OCI-LY1 (cell line): Measurements from ENCODE around the gene HS3ST4.

Source experiments
- H2AFZ ChIP-seq: fragments of 200-600 bp; sonication (generic), shearing (Covaris generic); 2 replicates; pipeline ENCODE4 v1.6.0; 2014; ENCODE audit warnings: antibody characterized with exemption, mild to moderate bottlenecking, low read length
- H3F3A ChIP-seq: fragments of 200-600 bp; sonication (generic), shearing (Covaris generic); 2 replicates; pipeline ENCODE4 v1.6.0; 2014; ENCODE audit warnings: mild to moderate bottlenecking, antibody characterized with exemption, low read length, moderate library complexity; ENCODE audit not compliant: insufficient read depth
- H3K27ac ChIP-seq: fragments of 200-600 bp; sonication (generic); 2 replicates; pipeline ENCODE4 v1.5.1; 2014; ENCODE audit warnings: low read length, mixed run types, mild to moderate bottlenecking, low read depth; ENCODE audit not compliant: poor library complexity, severe bottlenecking
- H3K27me3 ChIP-seq: fragments of 200-600 bp; sonication (generic); 2 replicates; pipeline ENCODE4 v1.6.0; 2014; ENCODE audit warnings: antibody characterized with exemption, mild to moderate bottlenecking, low read length, moderate library complexity; ENCODE audit not compliant: insufficient read depth
- H3K36me3 ChIP-seq: fragments of 200-600 bp; sonication (generic); 2 replicates; pipeline ENCODE4 v1.6.1; 2014; ENCODE audit warnings: mild to moderate bottlenecking, antibody characterized with exemption, low read length, moderate library complexity, mixed read lengths; ENCODE audit not compliant: insufficient read depth
- H3K4me1 ChIP-seq: fragments of 200-600 bp; sonication (generic); 2 replicates; pipeline ENCODE4 v1.5.1; 2014; ENCODE audit warnings: mild to moderate bottlenecking, low read length, moderate library complexity; ENCODE audit not compliant: insufficient read depth, severe bottlenecking
- H3K4me2 ChIP-seq: fragments of 200-600 bp; sonication (generic), shearing (Covaris generic); 2 replicates; pipeline ENCODE4 v1.6.1; 2014; ENCODE audit warnings: low read length
- H3K4me3 ChIP-seq: fragments of 200-600 bp; sonication (generic); 2 replicates; pipeline ENCODE4 v1.5.1; 2014; ENCODE audit warnings: low read length, low read depth, mild to moderate bottlenecking, mixed read lengths; ENCODE audit not compliant: poor library complexity, severe bottlenecking
- H3K79me2 ChIP-seq: fragments of 200-600 bp; shearing (Covaris generic); 2 replicates; pipeline ENCODE4 v1.6.1; 2016; ENCODE audit warnings: mixed run types, low read length, mixed read lengths; ENCODE audit not compliant: insufficient read depth
- H3K9ac ChIP-seq: fragments of 200-600 bp; sonication (generic), shearing (Covaris generic); 2 replicates; pipeline ENCODE4 v1.6.1; 2014; ENCODE audit warnings: mild to moderate bottlenecking, low read length, mixed read lengths
- H3K9me2 ChIP-seq: fragments of 200-600 bp; sonication (generic), shearing (Covaris generic); 2 replicates; pipeline ENCODE4 v1.6.1; 2014; ENCODE audit warnings: low read depth, mild to moderate bottlenecking, low read length, mixed read lengths
- H3K9me3 ChIP-seq: fragments of 200-600 bp; shearing (Covaris generic); 2 replicates; pipeline ENCODE4 v1.6.1; 2014; ENCODE audit warnings: low read length, mixed read lengths
- H4K20me1 ChIP-seq: fragments of 200-600 bp; sonication (generic), shearing (Covaris generic); 2 replicates; pipeline ENCODE4 v1.6.0; 2016; ENCODE audit warnings: mild to moderate bottlenecking, low read length; ENCODE audit not compliant: insufficient read depth
- EZH2 ChIP-seq: fragments of 200-600 bp; sonication (generic), shearing (Covaris generic); IDR thresholded peaks from 2 replicates; pipeline ENCODE4 v1.8.0; 2017; ENCODE audit warnings: borderline replicate concordance, mixed run types, mild to moderate bottlenecking, antibody characterized with exemption, low read length, moderate library complexity, mixed read lengths
- TF ChIP-seq, protein P1 (sequence below): fragments of 200-600 bp; sonication (generic), shearing (Covaris generic); IDR thresholded peaks from 2 replicates; pipeline ENCODE4 v1.5.1; 2017; ENCODE audit warnings: mild to moderate bottlenecking, antibody characterized with exemption, low read length, moderate library complexity, mixed read lengths

Gene HS3ST4

GRCh38 chr16:25838724-25839186 lies 147.0 kb downstream of the HS3ST4 start:
- Histone ChIP-seq H3K9ac (no peak overlapping the region), H3K9me2 (no peaks in the 10 kb centered on the region), H3K9me3 (no peaks in the 10 kb centered on the region), H3K27ac (no peak overlapping the region), H3K79me2 (no peaks in the 10 kb centered on the region), H3K36me3 (no peaks in the 10 kb centered on the region), H4K20me1 (no peaks in the 10 kb centered on the region), H3F3A (no peaks in the 10 kb centered on the region), H3K4me1 (no peaks in the 10 kb centered on the region), H3K4me3 (no peak overlapping the region), H3K27me3 (no peaks in the 10 kb centered on the region), H2AFZ (no peak overlapping the region), H3K4me2 (no peak overlapping the region)
- TF ChIP-seq EZH2 = no peak
- TF ChIP-seq, protein P1, sequence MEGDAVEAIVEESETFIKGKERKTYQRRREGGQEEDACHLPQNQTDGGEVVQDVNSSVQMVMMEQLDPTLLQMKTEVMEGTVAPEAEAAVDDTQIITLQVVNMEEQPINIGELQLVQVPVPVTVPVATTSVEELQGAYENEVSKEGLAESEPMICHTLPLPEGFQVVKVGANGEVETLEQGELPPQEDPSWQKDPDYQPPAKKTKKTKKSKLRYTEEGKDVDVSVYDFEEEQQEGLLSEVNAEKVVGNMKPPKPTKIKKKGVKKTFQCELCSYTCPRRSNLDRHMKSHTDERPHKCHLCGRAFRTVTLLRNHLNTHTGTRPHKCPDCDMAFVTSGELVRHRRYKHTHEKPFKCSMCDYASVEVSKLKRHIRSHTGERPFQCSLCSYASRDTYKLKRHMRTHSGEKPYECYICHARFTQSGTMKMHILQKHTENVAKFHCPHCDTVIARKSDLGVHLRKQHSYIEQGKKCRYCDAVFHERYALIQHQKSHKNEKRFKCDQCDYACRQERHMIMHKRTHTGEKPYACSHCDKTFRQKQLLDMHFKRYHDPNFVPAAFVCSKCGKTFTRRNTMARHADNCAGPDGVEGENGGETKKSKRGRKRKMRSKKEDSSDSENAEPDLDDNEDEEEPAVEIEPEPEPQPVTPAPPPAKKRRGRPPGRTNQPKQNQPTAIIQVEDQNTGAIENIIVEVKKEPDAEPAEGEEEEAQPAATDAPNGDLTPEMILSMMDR = peak; percentile 83

DNA sequence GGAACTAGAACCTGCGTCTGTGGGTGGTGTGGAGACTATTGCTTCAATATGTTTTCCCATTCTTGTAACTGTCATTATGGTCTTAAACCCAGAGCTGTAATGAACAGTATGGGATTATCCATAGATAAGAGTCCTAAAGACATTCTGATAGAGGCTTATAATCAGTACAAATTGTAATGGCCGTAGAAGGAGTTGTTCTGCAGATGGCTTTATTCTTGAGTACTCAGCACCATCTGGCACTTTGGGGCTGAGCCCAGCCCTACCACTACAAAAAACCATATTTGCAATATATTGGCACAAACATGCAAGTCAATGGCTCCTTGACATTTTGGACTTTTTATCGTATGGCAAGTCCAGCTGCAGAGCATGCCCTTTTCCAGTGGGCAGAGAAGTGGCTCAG lies 150.0 kb downstream of the HS3ST4 start:
- no peaks in the 10 kb centered on the region for H3K79me2 ChIP-seq
- no peaks in the 10 kb centered on the region for H3F3A ChIP-seq
- H3K9me3 ChIP-seq = no peaks in the 10 kb centered on the region
- no peak overlapping the region for H2AFZ ChIP-seq
- TF ChIP-seq, protein P1 = no peak
- no peak for TF ChIP-seq EZH2
- H3K36me3 ChIP-seq = no peaks in the 10 kb centered on the region
- H3K27me3 ChIP-seq = no peaks in the 10 kb centered on the region
- H4K20me1 ChIP-seq = no peaks in the 10 kb centered on the region
- no peak overlapping the region for H3K4me3 ChIP-seq
- H3K9ac ChIP-seq = no peak overlapping the region
- no peak overlapping the region for H3K27ac ChIP-seq
- H3K9me2 ChIP-seq = no peaks in the 10 kb centered on the region
- no peak overlapping the region for H3K4me2 ChIP-seq
- no peaks in the 10 kb centered on the region for H3K4me1 ChIP-seq

DNA sequence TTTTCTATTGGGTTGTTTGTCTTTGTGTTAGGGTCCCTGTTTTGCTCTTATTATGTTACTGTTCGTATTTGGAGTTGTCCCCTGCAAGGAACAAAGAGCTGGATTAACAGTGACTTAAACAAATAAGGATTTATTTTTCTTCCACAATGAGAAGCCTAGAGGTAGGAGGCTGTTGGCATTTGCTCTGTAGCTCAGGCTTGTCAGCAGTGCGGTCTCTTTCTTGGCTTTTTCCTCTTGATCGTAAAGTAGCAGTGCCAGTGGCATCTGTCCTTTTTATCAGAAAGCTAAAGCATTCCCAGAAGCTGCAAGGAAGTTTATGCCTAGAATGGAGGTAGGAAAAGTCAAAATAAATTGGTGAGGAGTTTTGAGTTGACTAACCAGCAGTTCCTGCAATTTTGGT lies 154.1 kb downstream of the HS3ST4 start:
- H3K4me3 ChIP-seq = no peak overlapping the region
- H3K27me3 ChIP-seq = no peaks in the 10 kb centered on the region
- no peak overlapping the region for H3K27ac ChIP-seq
- no peaks in the 10 kb centered on the region for H3K9me3 ChIP-seq
- H3K9ac ChIP-seq = no peak overlapping the region
- H3K36me3 ChIP-seq = no peaks in the 10 kb centered on the region
- H4K20me1 ChIP-seq = no peaks in the 10 kb centered on the region
- no peak overlapping the region for H2AFZ ChIP-seq
- no peaks in the 10 kb centered on the region for H3K79me2 ChIP-seq
- no peaks in the 10 kb centered on the region for H3K4me1 ChIP-seq
- H3K9me2 ChIP-seq = no peaks in the 10 kb centered on the region
- H3K4me2 ChIP-seq = no peak overlapping the region
- no peaks in the 10 kb centered on the region for H3F3A ChIP-seq
- TF ChIP-seq, protein P1 = no peak
- no peak for TF ChIP-seq EZH2
